Trophoblast cell (in vitro differentiated cells and primary cell): Measurements from ENCODE around the gene SLC9C2. TPM values are rescaled to one million over a fixed set of nuclear protein-coding genes. Genes with fewer than 3 reads are reported as not detected.

Source experiments
- DNase-seq, 2 donors: peaks; one replicate each; pipeline ENCODE4 v3.0.0-alpha.2; 2016
- H2AFZ ChIP-seq: 2 replicates; pipeline ENCODE4 v1.6.1; 2013; ENCODE audit warnings: low read length, moderate library complexity, mild to moderate bottlenecking; ENCODE audit not compliant: insufficient read depth, poor library complexity
- H2AK5ac ChIP-seq: 2 replicates; pipeline ENCODE4 v1.6.1; 2013; ENCODE audit warnings: mild to moderate bottlenecking, low read length
- H2BK120ac ChIP-seq: 2 replicates; pipeline ENCODE4 v1.6.1; 2013; ENCODE audit warnings: low read length, mild to moderate bottlenecking, moderate library complexity; ENCODE audit not compliant: insufficient read depth, poor library complexity
- H2BK12ac ChIP-seq: 2 replicates; pipeline ENCODE4 v1.6.1; 2013; ENCODE audit warnings: mild to moderate bottlenecking, low read length, moderate library complexity
- H2BK5ac ChIP-seq: 2 replicates; pipeline ENCODE4 v1.6.1; 2013; ENCODE audit warnings: low read length, low read depth, moderate library complexity, mild to moderate bottlenecking; ENCODE audit not compliant: poor library complexity
- H3K14ac ChIP-seq: 2 replicates; pipeline ENCODE4 v1.6.1; 2013; ENCODE audit warnings: mild to moderate bottlenecking, low read length
- H3K18ac ChIP-seq: 2 replicates; pipeline ENCODE4 v1.6.1; 2013; ENCODE audit warnings: mild to moderate bottlenecking, low read length
- H3K23ac ChIP-seq: 2 replicates; pipeline ENCODE4 v1.6.1; 2013; ENCODE audit warnings: low read length
- H3K27ac ChIP-seq: 2 replicates; pipeline ENCODE4 v1.5.1; 2013; ENCODE audit warnings: low read depth, mild to moderate bottlenecking, inconsistent platforms, low read length, moderate library complexity
- H3K27me3 ChIP-seq: 2 replicates; pipeline ENCODE4 v1.6.1; 2013; ENCODE audit warnings: inconsistent platforms, mild to moderate bottlenecking, low read length, moderate library complexity; ENCODE audit not compliant: insufficient read depth
- H3K36me3 ChIP-seq, 2 experiments: 1 replicate in 1 of 2; 2 replicates in 1 of 2; pipeline ENCODE4 v1.6.1; 2013; ENCODE audit warnings: low read length in 2 of 2, mild to moderate bottlenecking in 2 of 2, moderate library complexity in 1 of 2; ENCODE audit not compliant: insufficient read depth in 2 of 2, control insufficient read depth in 1 of 2
- H3K4ac ChIP-seq: 2 replicates; pipeline ENCODE4 v1.6.1; 2013; ENCODE audit warnings: low read depth, mild to moderate bottlenecking, low read length, moderate library complexity
- H3K4me1 ChIP-seq, 2 experiments: 1 replicate in 1 of 2; 2 replicates in 1 of 2; pipeline ENCODE4 v1.6.1; 2013; ENCODE audit warnings: low read length in 2 of 2, mild to moderate bottlenecking in 2 of 2, moderate library complexity in 1 of 2; ENCODE audit not compliant: insufficient read depth in 2 of 2, control insufficient read depth in 1 of 2
- H3K4me2 ChIP-seq: 2 replicates; pipeline ENCODE4 v1.6.1; 2013; ENCODE audit warnings: inconsistent platforms, mild to moderate bottlenecking, low read length, moderate library complexity
- H3K4me3 ChIP-seq: 2 replicates; pipeline ENCODE4 v1.5.1; 2013; ENCODE audit warnings: mild to moderate bottlenecking, low read depth, low read length, inconsistent platforms
- H3K79me1 ChIP-seq: one replicate; pipeline ENCODE4 v1.6.1; 2013; ENCODE audit warnings: low read length
- H3K79me2 ChIP-seq: 2 replicates; pipeline ENCODE4 v1.6.1; 2013; ENCODE audit warnings: low read length, mild to moderate bottlenecking; ENCODE audit not compliant: control insufficient read depth, insufficient read depth, poor library complexity
- H3K9ac ChIP-seq: 2 replicates; pipeline ENCODE4 v1.6.1; 2013; ENCODE audit warnings: mild to moderate bottlenecking, low read length
- H3K9me3 ChIP-seq: 2 replicates; pipeline ENCODE4 v1.6.1; 2013; ENCODE audit warnings: low read depth, mild to moderate bottlenecking, control low read depth, inconsistent platforms, low read length; ENCODE audit not compliant: insufficient read depth
- H4K12ac ChIP-seq: 2 replicates; pipeline ENCODE4 v1.6.1; 2013; ENCODE audit warnings: low read depth, mild to moderate bottlenecking, low read length, moderate library complexity
- H4K8ac ChIP-seq: 2 replicates; pipeline ENCODE4 v1.6.1; 2013; ENCODE audit warnings: low read depth, mild to moderate bottlenecking, low read length, moderate library complexity
- H4K91ac ChIP-seq: one replicate; pipeline ENCODE4 v1.6.1; 2013; ENCODE audit warnings: low read depth, mild to moderate bottlenecking, low read length, moderate library complexity
- WGBS: extraction: QIAGEN DNeasy Blood & Tissue Kit; methylation state at CpG from one replicate; pipeline ENCODE4 v1.1.7; 2013; ENCODE audit warnings: missing lambda C conversion rate; ENCODE audit not compliant: insufficient read length, insufficient coverage; ENCODE audit errors: extremely low coverage; 5-methylcytosine and 5-hydroxymethylcytosine counted together
- polyA plus RNA-seq: library from polyadenylated mRNA; stranded (reverse); fragments of 200-250 nt; gene quantifications from 2 replicates; pipeline ENCODE4 v1.2.3, GENCODE V29; 2013

SLC9C2 gene, protein sequence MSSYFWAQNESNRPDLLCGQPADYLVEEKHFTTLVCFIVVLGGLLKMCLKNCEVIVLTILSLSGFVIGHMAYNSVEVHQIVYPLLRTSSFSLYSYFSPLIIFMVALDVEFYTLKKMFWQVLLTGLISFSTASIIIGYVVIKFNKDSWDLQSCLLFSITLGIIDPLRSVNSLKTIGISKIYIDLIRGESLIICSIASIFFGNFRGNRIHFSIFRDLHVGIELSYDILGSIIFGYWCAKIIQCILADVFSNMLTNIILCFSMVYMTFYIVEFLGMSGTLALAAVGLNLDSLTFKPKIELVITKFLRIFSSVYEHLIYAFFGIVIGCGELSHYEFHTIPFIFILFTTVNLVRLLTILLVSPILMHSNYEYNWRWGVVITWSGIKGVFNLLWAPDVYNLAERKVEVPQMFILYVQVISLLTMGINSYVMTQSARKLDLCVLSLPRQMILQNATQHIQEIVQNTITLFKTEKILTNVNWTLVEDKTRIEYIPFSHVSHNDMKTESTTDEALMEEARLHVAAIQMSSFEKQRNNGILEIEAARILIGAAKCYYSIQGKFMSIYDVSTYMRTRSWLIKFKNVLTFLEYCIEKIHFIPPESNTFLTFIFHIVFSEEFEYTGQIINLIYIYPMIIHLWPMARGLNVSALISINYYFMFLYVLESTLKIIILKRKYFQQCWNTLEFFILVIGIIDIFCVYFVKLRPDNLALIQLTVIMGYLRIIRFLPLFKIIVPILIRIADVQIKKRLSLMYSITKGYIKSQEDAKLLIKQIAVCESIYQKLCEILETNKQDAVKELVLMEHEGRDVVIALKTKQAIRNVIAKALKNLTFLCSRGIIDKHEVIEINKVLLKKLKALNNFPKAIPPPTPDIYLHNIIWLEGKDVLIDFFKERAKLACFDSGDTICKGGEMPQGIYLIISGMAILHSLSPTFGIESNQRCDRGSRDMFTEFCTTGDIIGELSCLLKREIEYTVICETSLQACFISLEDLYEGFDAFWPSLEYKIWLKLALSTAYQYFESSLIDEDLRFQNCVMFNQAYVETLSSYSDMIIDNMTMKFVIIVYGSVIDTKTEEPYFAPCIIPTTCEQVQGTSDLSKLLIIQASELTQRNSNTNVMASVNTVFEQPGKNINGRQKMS
- polyA plus RNA-seq = not detected in 2 replicates

DNA sequence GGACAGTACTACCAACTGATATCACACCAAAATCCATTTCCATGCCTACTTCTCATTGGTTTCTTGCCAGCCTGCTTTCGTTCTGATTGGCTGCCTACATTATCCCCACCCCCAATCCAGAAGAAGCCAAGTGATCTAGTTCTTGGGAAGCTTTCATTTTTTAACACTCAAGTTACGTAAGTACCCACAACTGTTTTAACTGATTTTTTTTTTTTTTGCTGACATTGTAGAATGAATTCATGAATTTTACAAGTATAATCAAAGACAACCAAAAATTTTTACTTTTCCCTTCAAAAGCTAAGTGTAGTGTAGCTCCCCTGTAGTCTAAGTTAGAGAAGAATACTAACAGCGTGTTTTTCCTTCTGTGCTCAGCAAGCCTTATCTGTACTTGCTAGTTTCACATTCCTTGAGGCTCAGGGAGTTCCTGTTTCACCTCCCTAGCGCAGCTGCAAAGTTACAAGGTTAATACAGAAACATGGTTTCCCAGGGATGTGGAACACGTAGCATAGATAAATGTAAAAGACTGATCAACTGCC, at the start of gene SLC9C2:
Gene SLC9C2 (minus strand): TSS at position 17 of the 536 bp plus-strand sequence. CDS start 1,296 bp downstream, outside the sequence.
- Histone ChIP-seq H3K4me2 (no peak within 1 kb of the TSS), H3K36me3 (no peaks in the 10 kb centered on the region), H3K79me1 (no peaks in the 10 kb centered on the region), H3K23ac (no peak within 1 kb of the TSS), H3K4me3 (no peak within 1 kb of the TSS), H4K12ac (no peak within 1 kb of the TSS), H3K14ac (no peak within 1 kb of the TSS), H4K91ac (no peak within 1 kb of the TSS), H2AFZ (no peak within 1 kb of the TSS), H2BK12ac (no peak within 1 kb of the TSS), H3K4ac (no peak within 1 kb of the TSS), H4K8ac (no peak within 1 kb of the TSS), H3K27ac (no peak within 1 kb of the TSS), H3K9me3 (no peaks in the 10 kb centered on the region), H3K27me3 (no peaks in the 10 kb centered on the region), H3K4me1 (no peaks in the 10 kb centered on the region), H2BK5ac (no peak within 1 kb of the TSS), H2BK120ac (no peak within 1 kb of the TSS), H3K79me2 (no peaks in the 10 kb centered on the region), H3K18ac (no peak within 1 kb of the TSS), H2AK5ac (no peak within 1 kb of the TSS), H3K9ac (no peak within 1 kb of the TSS)
- no CpG with 5 or more reads among the region's 5 CpGs for WGBS
- peak; percentile 8 to 61 for DNase-seq

DNA sequence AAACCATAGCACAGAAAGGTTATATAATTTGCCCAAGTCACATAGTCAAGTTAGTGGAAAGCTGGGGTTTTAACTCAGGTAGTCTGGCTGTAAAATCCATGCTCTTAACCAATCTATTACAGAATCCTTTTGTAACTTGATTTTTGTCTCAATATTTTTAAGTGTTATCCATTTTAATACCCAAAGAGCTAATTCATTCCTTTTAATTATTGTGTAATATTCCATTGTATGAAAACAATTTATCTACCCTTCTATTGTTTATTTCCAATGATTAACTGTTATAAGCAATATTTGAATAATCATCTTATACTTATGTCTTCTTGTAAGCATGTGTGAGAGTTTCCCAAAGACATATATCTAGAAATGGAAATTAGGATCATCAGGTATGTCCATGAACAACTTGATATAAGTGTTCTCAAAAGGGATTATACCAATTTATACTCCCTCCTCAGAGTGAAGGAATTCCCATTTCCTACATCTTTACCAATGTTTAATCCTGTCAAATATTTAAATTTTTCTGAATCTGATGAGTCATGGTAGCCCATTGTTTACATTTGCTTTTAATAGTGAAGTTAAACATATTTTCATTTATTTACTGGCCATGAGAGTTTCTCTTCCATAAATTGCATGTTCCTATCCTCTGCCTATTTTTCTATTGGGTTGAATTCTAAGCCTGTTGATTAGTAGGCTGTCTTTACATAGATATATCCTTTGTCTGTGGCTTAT, 46.2 kb upstream of the SLC9C2 start:
- Histone ChIP-seq H3K4me2 (no peak overlapping the region), H3K4ac (no peak overlapping the region), H3K4me3 (no peak overlapping the region), H2BK120ac (no peak overlapping the region), H4K91ac (no peak overlapping the region), H3K9me3 (no peaks in the 10 kb centered on the region), H3K79me1 (no peaks in the 10 kb centered on the region), H2AK5ac (no peak overlapping the region), H3K9ac (no peak overlapping the region), H2BK5ac (no peak overlapping the region), H3K4me1 (no peaks in the 10 kb centered on the region), H4K8ac (no peak overlapping the region), H4K12ac (no peak overlapping the region), H2AFZ (no peak overlapping the region), H3K79me2 (no peaks in the 10 kb centered on the region), H2BK12ac (no peak overlapping the region), H3K27ac (no peak overlapping the region), H3K18ac (no peak overlapping the region), H3K36me3 (no peaks in the 10 kb centered on the region), H3K14ac (no peak overlapping the region), H3K27me3 (no peaks in the 10 kb centered on the region), H3K23ac (no peak overlapping the region)
- no peak for DNase-seq

DNA sequence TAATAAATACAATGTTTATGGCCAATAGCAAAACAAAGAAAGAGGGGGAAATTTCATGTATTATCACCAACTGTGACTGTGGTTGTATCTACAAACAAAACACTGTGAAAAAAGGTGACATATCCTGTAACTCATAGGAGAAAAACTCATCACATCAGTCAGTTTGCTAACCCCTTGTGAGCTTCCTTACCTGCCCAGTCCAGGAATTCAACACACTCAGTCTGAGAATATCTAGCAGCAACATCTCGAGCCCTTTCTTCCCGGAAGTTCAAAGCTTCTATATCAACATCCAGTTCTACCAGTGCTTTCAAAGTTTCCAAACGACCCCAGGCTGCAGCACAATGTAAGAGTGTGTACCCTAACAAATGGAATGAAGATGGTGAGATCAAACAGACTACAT, 43.8 kb upstream of the SLC9C2 start:
- Histone ChIP-seq H3K27me3 (no peaks in the 10 kb centered on the region), H3K4ac (no peak overlapping the region), H3K27ac (no peak overlapping the region), H4K12ac (no peak overlapping the region), H2BK5ac (no peak overlapping the region), H3K79me2 (no peaks in the 10 kb centered on the region), H2BK12ac (no peak overlapping the region), H3K9ac (no peak overlapping the region), H4K91ac (no peak overlapping the region), H3K4me2 (no peak overlapping the region), H2BK120ac (no peak overlapping the region), H2AFZ (no peak overlapping the region), H3K18ac (no peak overlapping the region), H3K14ac (no peak overlapping the region), H3K4me3 (no peak overlapping the region), H2AK5ac (no peak overlapping the region), H4K8ac (no peak overlapping the region), H3K36me3 (no peaks in the 10 kb centered on the region), H3K23ac (no peak overlapping the region), H3K9me3 (no peaks in the 10 kb centered on the region), H3K79me1 (no peaks in the 10 kb centered on the region), H3K4me1 (no peaks in the 10 kb centered on the region)
- peak in 1 of 2 donors; percentile 23 for DNase-seq
- no CpG with 5 or more reads among the region's 3 CpGs for WGBS
